Activated B cell treated with CpG ODN at 0.5 μM for 24 hours (primary cell): Measurements from ENCODE around the gene MYCN. TPM values are rescaled to one million over a fixed set of nuclear protein-coding genes. Genes with fewer than 3 reads are reported as not detected.
"Not testable (repeated sequence)": the region's sequence is repeated elsewhere in the genome, so short reads cannot be mapped to it uniquely, and the experiment has no call there.

ENCODE experiments used
- ATAC-seq: fragments of 200-7000 bp; cut with Tn5 transposase; one replicate; pipeline ENCODE4 v1.10.0; 2021; ENCODE audit warnings: low read depth, mild to moderate bottlenecking, moderate library complexity
- CTCF ChIA-PET: fragments of 350-600 bp; sonication (Branson Sonifier 250); formaldehyde crosslinking; loops from one replicate; lab custom pipeline; 2021; ENCODE audit warnings: antibody characterized with exemption; lab: Charles Lee
- POLR2A ChIA-PET: fragments of 350-600 bp; sonication (Branson Sonifier 250); formaldehyde crosslinking; loops from one replicate; lab custom pipeline; 2021; ENCODE audit warnings: antibody characterized with exemption; lab: Charles Lee
- DNase-seq: peaks from one replicate; pipeline ENCODE4 v3.0.0; 2022
- H3K27ac Mint-ChIP-seq: one replicate; pipeline ENCODE4 v1.8.0; 2020; ENCODE audit warnings: mixed read lengths
- H3K27me3 Mint-ChIP-seq: one replicate; pipeline ENCODE4 v1.8.0; 2021; ENCODE audit warnings: mixed read lengths
- H3K36me3 Mint-ChIP-seq: one replicate; pipeline ENCODE4 v1.8.0; 2021; ENCODE audit warnings: low read depth, mixed read lengths
- H3K4me1 Mint-ChIP-seq: one replicate; pipeline ENCODE4 v1.8.0; 2021; ENCODE audit warnings: mixed read lengths
- H3K4me3 Mint-ChIP-seq: one replicate; pipeline ENCODE4 v1.8.0; 2020; ENCODE audit warnings: mild to moderate bottlenecking, mixed read lengths
- H3K9me3 Mint-ChIP-seq: one replicate; pipeline ENCODE4 v1.8.0; 2020; ENCODE audit warnings: mixed read lengths
- CTCF ChIP-seq: fragments of 200-600 bp; IDR thresholded peaks from one replicate; pipeline ENCODE4 v1.8.0; 2022; ENCODE audit warnings: antibody characterized with exemption, mild to moderate bottlenecking
- intact Hi-C: fragments of 100-400 bp; cut with micrococcal nuclease; formaldehyde crosslinking; loops from one replicate; pipeline ENCODE4 v1.15.1; 2024
- total RNA-seq: library from RNA; stranded (reverse); gene quantifications from 2 replicates; pipeline ENCODE4 v1.2.3, GENCODE V29; 2022

Gene MYCN
- total RNA-seq, 1 donor from 2014 or later = not detected

DNA sequence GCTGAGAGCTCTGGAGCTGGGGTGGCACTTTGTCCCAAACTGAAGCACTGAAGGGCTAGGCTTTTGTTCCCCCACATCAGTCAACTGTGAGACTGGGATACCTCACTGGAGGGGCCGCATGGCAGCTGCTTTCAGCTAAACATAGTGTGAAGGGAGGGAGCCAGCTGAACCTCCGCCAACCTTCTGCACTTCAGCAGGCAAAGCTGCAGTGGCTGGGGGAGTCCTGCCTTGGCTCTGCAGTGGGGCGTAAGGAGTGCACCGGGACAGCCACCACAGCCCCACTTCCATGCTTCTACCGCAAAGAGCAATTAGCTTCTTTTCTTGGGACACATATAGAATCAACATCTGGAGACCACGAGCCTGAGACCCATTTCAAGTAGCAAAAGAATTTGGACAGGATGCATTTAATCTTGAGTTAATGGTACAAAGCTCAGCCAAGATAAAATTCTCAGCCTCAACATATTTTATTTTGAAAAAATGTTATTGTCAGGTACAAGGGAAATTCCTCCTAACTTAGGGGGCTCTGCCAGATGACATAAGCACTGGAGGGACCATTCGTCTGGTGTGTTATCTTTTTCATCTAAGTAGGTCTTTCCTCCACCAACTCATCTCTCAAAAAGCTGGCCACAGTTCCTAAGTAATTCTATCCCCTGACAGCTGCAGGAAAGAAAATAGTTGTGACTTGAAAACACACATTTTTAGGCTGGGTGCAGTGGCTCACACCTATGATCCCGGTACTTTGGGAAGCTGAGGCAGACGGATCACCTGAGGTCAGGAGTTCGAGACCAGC lies 25.6 kb upstream of the MYCN start:
- no peaks in the 10 kb centered on the region for H3K36me3 Mint-ChIP-seq
- no peak overlapping the region for H3K4me3 Mint-ChIP-seq
- POLR2A ChIA-PET = no interaction called here
- intact Hi-C loops = no loop called here
- no peak for DNase-seq
- ATAC-seq = no peak
- H3K9me3 Mint-ChIP-seq = no peaks in the 10 kb centered on the region
- H3K27ac Mint-ChIP-seq = no peak overlapping the region
- H3K4me1 Mint-ChIP-seq = no peaks in the 10 kb centered on the region
- no peaks in the 10 kb centered on the region for H3K27me3 Mint-ChIP-seq
- CTCF ChIA-PET = no interaction called here
- no peak for TF ChIP-seq CTCF

DNA sequence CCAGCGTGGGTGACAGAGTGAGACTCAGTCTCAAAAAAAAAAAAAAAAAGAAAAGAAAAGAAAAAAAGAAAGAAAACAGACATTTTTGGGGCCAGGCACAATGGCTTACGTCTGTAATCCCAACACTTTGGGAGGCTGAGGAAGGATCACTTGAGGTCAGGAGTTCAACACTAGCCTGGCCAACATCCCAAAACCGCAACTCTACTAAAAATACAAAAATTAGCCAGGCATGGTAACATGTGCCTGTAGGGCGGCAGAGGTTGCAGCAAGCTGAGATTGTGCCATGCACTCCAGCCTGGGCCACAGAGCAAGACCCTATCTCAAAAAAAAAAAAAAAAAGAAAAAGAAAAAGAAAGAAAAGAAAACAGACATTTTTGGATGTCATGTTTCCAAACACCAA lies 24.8 kb upstream of the MYCN start:
- H3K4me3 Mint-ChIP-seq, H3K27ac Mint-ChIP-seq, H3K27me3 Mint-ChIP-seq, H3K36me3 Mint-ChIP-seq, H3K9me3 Mint-ChIP-seq, CTCF ChIA-PET, ATAC-seq, intact Hi-C loops, DNase-seq, POLR2A ChIA-PET, H3K4me1 Mint-ChIP-seq: not testable (repeated sequence)

GRCh38 chr2:15916336-15916735 lies 24.0 kb upstream of the MYCN start:
- Mint-ChIP-seq H3K4me3 (no peak overlapping the region), H3K27ac (no peak overlapping the region), H3K9me3 (no peaks in the 10 kb centered on the region), H3K27me3 (no peaks in the 10 kb centered on the region), H3K36me3 (no peaks in the 10 kb centered on the region), H3K4me1 (no peaks in the 10 kb centered on the region)
- no peak for DNase-seq
- ChIA-PET CTCF (no interaction called here), POLR2A (no interaction called here)
- TF ChIP-seq CTCF = no peak
- ATAC-seq = no peak
- intact Hi-C loops = no loop called here

DNA sequence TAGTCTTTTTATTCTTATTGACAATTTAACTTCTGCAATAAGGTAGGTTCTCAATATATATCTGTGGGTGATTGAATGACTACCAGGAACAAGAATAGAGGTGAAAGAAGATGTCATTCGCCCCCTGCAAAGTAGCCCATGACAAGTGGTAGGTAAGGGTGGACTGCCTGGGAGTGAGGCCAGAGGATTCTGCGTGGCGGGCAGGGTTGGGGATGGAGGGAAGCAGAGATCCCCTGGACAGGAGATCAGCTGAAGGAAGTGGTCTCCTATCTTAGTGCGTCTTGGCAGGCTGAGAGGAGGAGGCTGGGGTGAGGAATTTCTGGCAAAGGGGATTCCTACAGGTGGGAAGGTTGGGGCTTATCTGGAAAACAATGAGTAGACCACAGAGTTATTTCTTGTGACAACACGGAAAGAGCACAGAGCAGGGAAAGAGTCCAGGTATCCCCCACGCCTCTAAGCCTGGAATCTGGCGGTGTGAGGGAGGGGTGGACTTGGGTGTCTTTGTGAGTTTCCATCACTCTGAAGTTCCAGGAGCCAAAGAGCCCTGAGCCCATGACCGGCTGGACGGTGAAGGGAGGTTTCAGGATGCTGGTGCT lies 21.5 kb upstream of the MYCN start:
- ChIA-PET CTCF (no interaction called here), POLR2A (no interaction called here)
- ATAC-seq = no peak
- Mint-ChIP-seq H3K4me3 (no peak overlapping the region), H3K9me3 (no peaks in the 10 kb centered on the region), H3K36me3 (no peaks in the 10 kb centered on the region), H3K27me3 (peaks cover 6% of the 10 kb centered on the region), H3K4me1 (no peaks in the 10 kb centered on the region), H3K27ac (no peak overlapping the region)
- intact Hi-C loops = no loop called here
- no peak for DNase-seq
- no peak for TF ChIP-seq CTCF

DNA sequence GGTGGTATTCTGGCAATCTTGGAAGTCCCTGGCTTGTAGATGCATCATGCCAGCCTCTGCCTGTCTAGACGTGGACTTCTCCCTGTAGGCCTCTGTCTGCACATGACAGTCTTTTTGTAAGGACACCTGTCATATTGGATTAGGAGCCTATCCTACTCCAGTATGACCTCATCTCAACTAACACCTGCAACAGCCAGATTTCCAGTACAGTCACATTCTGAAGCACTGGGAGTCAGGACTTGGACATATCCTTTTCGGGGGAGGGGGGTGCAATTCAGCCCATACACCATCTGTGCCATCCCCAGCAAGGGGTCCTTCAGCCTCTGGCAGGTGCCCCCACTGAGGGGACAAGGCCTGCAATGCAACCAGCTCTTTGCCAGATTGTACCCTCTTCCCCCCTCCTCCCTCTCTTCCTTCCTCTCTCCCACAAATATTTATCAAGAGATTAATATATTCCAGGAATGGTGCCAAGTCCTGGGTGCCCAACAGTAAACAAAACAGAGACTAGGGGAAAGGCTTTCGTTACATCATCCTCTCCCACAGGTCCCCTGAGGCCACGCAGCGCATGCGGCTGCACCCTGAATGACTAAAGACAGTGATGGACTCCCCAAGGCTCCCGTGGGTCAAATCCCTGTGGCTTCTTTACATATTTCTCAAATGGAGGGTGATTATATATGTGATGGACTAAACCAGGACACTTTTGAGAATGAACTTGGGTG lies 20.5 kb upstream of the MYCN start:
- H3K27ac Mint-ChIP-seq = no peak overlapping the region
- no peaks in the 10 kb centered on the region for H3K9me3 Mint-ChIP-seq
- POLR2A ChIA-PET = no interaction called here
- H3K4me1 Mint-ChIP-seq = no peaks in the 10 kb centered on the region
- no peak for ATAC-seq
- no peak for DNase-seq
- peaks cover 6% of the 10 kb centered on the region for H3K27me3 Mint-ChIP-seq
- no peak for TF ChIP-seq CTCF
- H3K36me3 Mint-ChIP-seq = no peaks in the 10 kb centered on the region
- intact Hi-C loops = no loop called here
- H3K4me3 Mint-ChIP-seq = no peak overlapping the region
- CTCF ChIA-PET = no interaction called here
